Measurements from ENCODE around the gene NCKAP5. TPM values are rescaled to one million over a fixed set of nuclear protein-coding genes. Genes with fewer than 3 reads are reported as not detected.

The NCKAP5 gene
- polyA plus RNA-seq, 3 donors = not detected

- Histone ChIP-seq H3K9ac (ENCODE audit: insufficient read depth, low read length, poor library complexity, severe bottlenecking) (no peak overlapping the region), H3K79me2 (ENCODE audit: insufficient read depth, low read length) (no peaks in the 10 kb centered on the region), H3K4me1 (ENCODE audit: control insufficient read depth in 1 of 2, insufficient read depth in 2 of 2, low read length in 2 of 2) (no peaks in the 10 kb centered on the region), H3K36me3 (replicated peaks in 1 of 2; ENCODE audit: control insufficient read depth in 1 of 2, insufficient read depth in 2 of 2, low read length in 2 of 2) (no peaks in the 10 kb centered on the region), H3K4me2 (replicated peaks; ENCODE audit: extremely low read depth, low read length, poor library complexity, severe bottlenecking) (no peak overlapping the region), H3K27ac (ENCODE audit: low read depth in 1 of 2, low read length in 2 of 2) (no peak overlapping the region), H3K27me3 (ENCODE audit: control insufficient read depth in 2 of 2, insufficient read depth in 2 of 2, low read length in 2 of 2) (no peaks in the 10 kb centered on the region), H2AFZ (ENCODE audit: insufficient read depth, low read depth, low read length, poor library complexity, severe bottlenecking) (no peak overlapping the region), H3K9me3 (replicated peaks in 1 of 2; ENCODE audit: control insufficient read depth in 1 of 2, insufficient read depth in 1 of 2, low read length in 2 of 2) (no peaks in the 10 kb centered on the region), H4K20me1 (ENCODE audit: insufficient read depth, low read length) (no peaks in the 10 kb centered on the region), H3K4me3 (replicated peaks in 1 of 3; ENCODE audit: low read depth in 2 of 3, low read length in 3 of 3) (no peak overlapping the region)
- H3K9me3 Mint-ChIP-seq = peaks cover 0 to 6% (median 3%) of the 10 kb centered on the region in 7 donors
- WGBS (ENCODE audit: insufficient coverage) = 80% methylated on average over 4 of the region's 4 CpGs
- H3K4me3 Mint-ChIP-seq = no peak overlapping the region
- H3K27me3 Mint-ChIP-seq (ENCODE audit: low read depth in 3 of 3) = peaks cover 0 to 3% (median 1%) of the 10 kb centered on the region in 3 donors
- intact Hi-C loops (cut with micrococcal nuclease) = no loop called here
- DNase-seq = no peak
- no peak overlapping the region for H3K27ac Mint-ChIP-seq
- H3K4me1 Mint-ChIP-seq = no peaks in the 10 kb centered on the region
- TF ChIP-seq CTCF (IDR thresholded peaks at IDR 0.05) = no peak
- H3K36me3 Mint-ChIP-seq = no peaks in the 10 kb centered on the region
These were observed 34.3 kb upstream of the NCKAP5 start for GRCh38 chr2:133602538-133602937.

- no peaks in the 10 kb centered on the region for H3K27me3 ChIP-seq (ENCODE audit: control insufficient read depth in 2 of 2, insufficient read depth in 2 of 2, low read length in 2 of 2)
- no peak overlapping the region for H3K27ac Mint-ChIP-seq
- no peaks in the 10 kb centered on the region for H3K4me1 Mint-ChIP-seq
- no peaks in the 10 kb centered on the region for H3K36me3 ChIP-seq (replicated peaks in 1 of 2; ENCODE audit: control insufficient read depth in 1 of 2, insufficient read depth in 2 of 2, low read length in 2 of 2)
- H3K4me1 ChIP-seq (ENCODE audit: control insufficient read depth in 1 of 2, insufficient read depth in 2 of 2, low read length in 2 of 2) = no peaks in the 10 kb centered on the region
- H2AFZ ChIP-seq (ENCODE audit: insufficient read depth, low read depth, low read length, poor library complexity, severe bottlenecking) = no peak overlapping the region
- no peak overlapping the region for H3K27ac ChIP-seq (ENCODE audit: low read depth in 1 of 2, low read length in 2 of 2)
- no peaks in the 10 kb centered on the region for H4K20me1 ChIP-seq (ENCODE audit: insufficient read depth, low read length)
- WGBS (ENCODE audit: insufficient coverage) = 90% methylated on average over 6 of the region's 13 CpGs
- H3K4me2 ChIP-seq (replicated peaks; ENCODE audit: extremely low read depth, low read length, poor library complexity, severe bottlenecking) = no peak overlapping the region
- intact Hi-C loops (cut with micrococcal nuclease) = no loop called here
- no peaks in the 10 kb centered on the region for H3K79me2 ChIP-seq (ENCODE audit: insufficient read depth, low read length)
- no peak overlapping the region for H3K4me3 ChIP-seq (replicated peaks in 1 of 3; ENCODE audit: low read depth in 2 of 3, low read length in 3 of 3)
- TF ChIP-seq CTCF (IDR thresholded peaks at IDR 0.05) = no peak
- H3K9ac ChIP-seq (ENCODE audit: insufficient read depth, low read length, poor library complexity, severe bottlenecking) = no peak overlapping the region
- no peaks in the 10 kb centered on the region for H3K9me3 ChIP-seq (replicated peaks in 1 of 2; ENCODE audit: control insufficient read depth in 1 of 2, insufficient read depth in 1 of 2, low read length in 2 of 2)
- H3K36me3 Mint-ChIP-seq = no peaks in the 10 kb centered on the region
- peaks cover 0 to 11% (median 3%) of the 10 kb centered on the region in 7 donors for H3K9me3 Mint-ChIP-seq
- no peak overlapping the region for H3K4me3 Mint-ChIP-seq
- DNase-seq = no peak
- peaks cover 0 to 3% (median 1%) of the 10 kb centered on the region in 3 donors for H3K27me3 Mint-ChIP-seq (ENCODE audit: low read depth in 3 of 3)
These were observed 32.1 kb upstream of the NCKAP5 start for GRCh38 chr2:133600266-133600928.
